Stimulated activated naive CD8-positive, alpha-beta T cell treated with anti-CD3 and anti-CD28 coated beads, Interleukin-15, amount 100 ng/mL, for 72 hours (primary cell): ENCODE data around the gene MTUS2.

Source experiments
- ATAC-seq: fragments of 150-1000 bp; cut with Tn5 transposase; 2 replicates; pipeline ENCODE4 v1.10.0; 2021; ENCODE audit warnings: mild to moderate bottlenecking, moderate library complexity
- DNase-seq, 2 donors: peaks; one replicate each; pipeline ENCODE4 v3.0.0; 2021 to 2022
- H3K27ac Mint-ChIP-seq, 2 donors: one replicate each; pipeline ENCODE4 v1.8.0; 2022; ENCODE audit warnings: mild to moderate bottlenecking in 2 of 2, mixed read lengths in 2 of 2, moderate library complexity in 2 of 2
- H3K27me3 Mint-ChIP-seq: one replicate; pipeline ENCODE4 v1.8.0; 2022; ENCODE audit warnings: mixed read lengths
- H3K4me1 Mint-ChIP-seq: one replicate; pipeline ENCODE4 v1.8.0; 2022; ENCODE audit warnings: mild to moderate bottlenecking, mixed read lengths
- H3K4me3 Mint-ChIP-seq, 2 donors: one replicate each; pipeline ENCODE4 v1.8.0; 2022; ENCODE audit warnings: mild to moderate bottlenecking in 2 of 2, mixed read lengths in 2 of 2, moderate library complexity in 1 of 2
- H3K9me3 Mint-ChIP-seq, 2 donors: one replicate each; pipeline ENCODE4 v1.8.0; 2022; ENCODE audit warnings: mixed read lengths in 2 of 2

MTUS2 gene

GRCh38 chr13:29502391-29503008 lies 682.4 kb downstream of the MTUS2 start:
- H3K9me3 Mint-ChIP-seq: no peaks in the 10 kb centered on the region
- no peak for ATAC-seq
- peaks cover 39% of the 10 kb centered on the region for H3K27me3 Mint-ChIP-seq
- H3K4me1 Mint-ChIP-seq: peaks cover 8% of the 10 kb centered on the region
- peak overlapping the region in 1 of 2 donors; percentile 20 for H3K27ac Mint-ChIP-seq
- no peak for DNase-seq
- H3K4me3 Mint-ChIP-seq: no peak overlapping the region

- no peak for DNase-seq
- Mint-ChIP-seq H3K4me3 (no peak overlapping the region), H3K27me3 (peaks cover 32% of the 10 kb centered on the region), H3K9me3 (no peaks in the 10 kb centered on the region), H3K27ac (peak overlapping the region in 1 of 2 donors; percentile 36), H3K4me1 (peaks cover 8% of the 10 kb centered on the region)
- ATAC-seq: peak; percentile 21
These were observed 683.1 kb downstream of the MTUS2 start for GRCh38 chr13:29503041-29503837.

GRCh38 chr13:29504691-29505090 lies 684.6 kb downstream of the MTUS2 start:
- ATAC-seq (no peak), DNase-seq (no peak)
- Mint-ChIP-seq H3K27ac (peak overlapping the region in 1 of 2 donors; percentile 37), H3K4me1 (peaks cover 8% of the 10 kb centered on the region), H3K27me3 (peaks cover 24% of the 10 kb centered on the region), H3K9me3 (no peaks in the 10 kb centered on the region), H3K4me3 (no peak overlapping the region)

GRCh38 chr13:29505511-29505910 lies 685.4 kb downstream of the MTUS2 start:
- H3K9me3 Mint-ChIP-seq: no peaks in the 10 kb centered on the region
- peak overlapping the region in 1 of 2 donors; percentile 13 for H3K4me3 Mint-ChIP-seq
- no peak for DNase-seq
- H3K4me1 Mint-ChIP-seq: peaks cover 8% of the 10 kb centered on the region
- H3K27ac Mint-ChIP-seq: peak overlapping the region in 1 of 2 donors; percentile 16
- ATAC-seq: no peak
- peaks cover 24% of the 10 kb centered on the region for H3K27me3 Mint-ChIP-seq

- DNase-seq (no peak), ATAC-seq (no peak)
- H3K27ac Mint-ChIP-seq: peak overlapping the region in 1 of 2 donors; percentile 16
- peaks cover 8% of the 10 kb centered on the region for H3K4me1 Mint-ChIP-seq
- H3K27me3 Mint-ChIP-seq: peaks cover 24% of the 10 kb centered on the region
- H3K4me3 Mint-ChIP-seq: no peak overlapping the region
- no peaks in the 10 kb centered on the region for H3K9me3 Mint-ChIP-seq
These were observed 685.8 kb downstream of the MTUS2 start for GRCh38 chr13:29505950-29506349.

- H3K27me3 Mint-ChIP-seq: peaks cover 24% of the 10 kb centered on the region
- peak overlapping the region in 1 of 2 donors; percentile 27 for H3K27ac Mint-ChIP-seq
- DNase-seq: no peak
- no peak for ATAC-seq
- no peak overlapping the region for H3K4me3 Mint-ChIP-seq
- H3K4me1 Mint-ChIP-seq: peaks cover 8% of the 10 kb centered on the region
- H3K9me3 Mint-ChIP-seq: no peaks in the 10 kb centered on the region
These were observed 687.2 kb downstream of the MTUS2 start for GRCh38 chr13:29507356-29507755.

GRCh38 chr13:29508130-29508875 lies 688.2 kb downstream of the MTUS2 start:
- ATAC-seq (peak; percentile 63), DNase-seq (peak; percentile 58 to 60)
- Mint-ChIP-seq H3K9me3 (no peaks in the 10 kb centered on the region), H3K27ac (no peak overlapping the region), H3K27me3 (peaks cover 14% of the 10 kb centered on the region), H3K4me1 (peaks cover 3% of the 10 kb centered on the region), H3K4me3 (no peak overlapping the region)

GRCh38 chr13:29508876-29509252 lies 688.7 kb downstream of the MTUS2 start:
- Mint-ChIP-seq H3K9me3 (no peaks in the 10 kb centered on the region), H3K4me1 (peaks cover 6% of the 10 kb centered on the region), H3K27ac (peak overlapping the region in 1 of 2 donors; percentile 38), H3K4me3 (no peak overlapping the region), H3K27me3 (peaks cover 9% of the 10 kb centered on the region)
- ATAC-seq: peak; percentile 7
- no peak for DNase-seq

- H3K9me3 Mint-ChIP-seq: no peaks in the 10 kb centered on the region
- H3K4me3 Mint-ChIP-seq: no peak overlapping the region
- H3K4me1 Mint-ChIP-seq: peaks cover 8% of the 10 kb centered on the region
- H3K27ac Mint-ChIP-seq: peak overlapping the region in 1 of 2 donors; percentile 20
- no peak for DNase-seq
- H3K27me3 Mint-ChIP-seq: no peaks in the 10 kb centered on the region
- no peak for ATAC-seq
These were observed 690.0 kb downstream of the MTUS2 start for GRCh38 chr13:29509999-29510589.

GRCh38 chr13:29510651-29511084 lies 690.5 kb downstream of the MTUS2 start:
- Mint-ChIP-seq H3K27ac (no peak overlapping the region), H3K4me3 (no peak overlapping the region), H3K4me1 (peaks cover 8% of the 10 kb centered on the region), H3K9me3 (no peaks in the 10 kb centered on the region), H3K27me3 (no peaks in the 10 kb centered on the region)
- ATAC-seq: no peak
- DNase-seq: no peak

- Mint-ChIP-seq H3K4me3 (no peak overlapping the region), H3K9me3 (no peaks in the 10 kb centered on the region), H3K27me3 (no peaks in the 10 kb centered on the region), H3K27ac (peak overlapping the region in 1 of 2 donors; percentile 65), H3K4me1 (peaks cover 8% of the 10 kb centered on the region)
- ATAC-seq (no peak), DNase-seq (no peak)
These were observed 691.1 kb downstream of the MTUS2 start for GRCh38 chr13:29511106-29511796.

GRCh38 chr13:29511980-29512379 lies 691.8 kb downstream of the MTUS2 start:
- H3K4me1 Mint-ChIP-seq: peaks cover 8% of the 10 kb centered on the region
- no peaks in the 10 kb centered on the region for H3K27me3 Mint-ChIP-seq
- no peaks in the 10 kb centered on the region for H3K9me3 Mint-ChIP-seq
- no peak overlapping the region for H3K4me3 Mint-ChIP-seq
- no peak for DNase-seq
- ATAC-seq: no peak
- peak overlapping the region in 1 of 2 donors; percentile 65 for H3K27ac Mint-ChIP-seq

GRCh38 chr13:29513002-29513980 lies 693.2 kb downstream of the MTUS2 start:
- DNase-seq (no peak), ATAC-seq (no peak)
- Mint-ChIP-seq H3K27me3 (no peaks in the 10 kb centered on the region), H3K4me3 (no peak overlapping the region), H3K9me3 (no peaks in the 10 kb centered on the region), H3K4me1 (peaks cover 8% of the 10 kb centered on the region), H3K27ac (peak overlapping the region; percentile 65 to 72)
